Breast epithelium (tissue), 4 donors: ENCODE measurements around the gene MAN1C1. TPM values are rescaled to one million over a fixed set of nuclear protein-coding genes. Genes with fewer than 3 reads are reported as not detected.
"Not testable (repeated sequence)": the region's sequence is repeated elsewhere in the genome, so short reads cannot be mapped to it uniquely, and the experiment has no call there.

Experiments used
- DNase-seq, 2 donors: peaks; one replicate each; pipeline ENCODE4 v3.0.0-alpha.2; 2019; ENCODE audit warnings: low spot score in 2 of 2
- H3K27ac ChIP-seq, 2 donors: fragments of 200-600 bp; sonication (generic) in 1 of 2; one replicate each; pipeline ENCODE4 v1.5.1; 2016 to 2019; ENCODE audit warnings: mild to moderate bottlenecking in 1 of 2
- H3K27me3 ChIP-seq, 2 donors: fragments of 200-600 bp; sonication (generic) in 1 of 2; one replicate each; pipeline versions ENCODE4 v1.5.1 to v1.6.0; 2017 to 2019; ENCODE audit warnings: control low read depth in 1 of 2, mild to moderate bottlenecking in 1 of 2
- H3K36me3 ChIP-seq: fragments of 200-600 bp; one replicate; pipeline ENCODE4 v1.5.1; 2019
- H3K4me1 ChIP-seq, 2 donors: fragments of 200-600 bp; sonication (generic); one replicate each; pipeline ENCODE4 v1.5.1; 2016 to 2019; ENCODE audit warnings: control low read depth in 1 of 2
- H3K4me3 ChIP-seq, 3 donors: fragments of 200-600 bp; sonication (generic); 1 replicate in 2 of 3; 2 replicates in 1 of 3; pipeline ENCODE4 v1.5.1; 2016 to 2019; ENCODE audit warnings: mild to moderate bottlenecking in 3 of 3, moderate library complexity in 2 of 3
- H3K9me3 ChIP-seq, 2 donors: fragments of 200-600 bp; sonication (generic) in 1 of 2; one replicate each; pipeline ENCODE4 v1.5.1; 2016 to 2019; ENCODE audit warnings: control low read depth in 1 of 2
- CTCF ChIP-seq, 3 donors: fragments of 450-650 bp; IDR thresholded peaks; one replicate each; pipeline ENCODE4 v1.5.1; 2016 to 2017; ENCODE audit warnings: antibody characterized with exemption in 3 of 3, mild to moderate bottlenecking in 3 of 3, moderate library complexity in 3 of 3
- POLR2A ChIP-seq: fragments of 450-650 bp; IDR thresholded peaks from one replicate; pipeline ENCODE4 v1.6.1; 2016; ENCODE audit warnings: antibody characterized with exemption, mild to moderate bottlenecking, moderate library complexity
- POLR2AphosphoS5 ChIP-seq, 3 donors: sonication (generic); formaldehyde crosslinking; IDR thresholded peaks; one replicate each; pipeline ENCODE4 v1.6.1; 2017; ENCODE audit warnings: antibody characterized with exemption in 3 of 3
- intact Hi-C: fragments of 100-400 bp; cut with DNase I; formaldehyde crosslinking; loops from one replicate; pipeline ENCODE4 v1.15.1; 2023; ENCODE audit warnings: low total_unique reads
- total RNA-seq, 3 donors: library from RNA; depleted of rRNA; stranded (reverse); fragments of >200 nt; gene quantifications; one replicate each; pipeline ENCODE4 v1.1.0, GENCODE V29; 2016

MAN1C1 gene
- total RNA-seq, 3 donors from 2014 or later = 6.7 to 13.8 (median 6.9) TPM

- no peak for TF ChIP-seq CTCF (IDR thresholded peaks at IDR 0.05)
- TF ChIP-seq POLR2A = no peak
- TF ChIP-seq POLR2AphosphoS5 (IDR thresholded peaks at IDR 0.05) = no peak
- intact Hi-C loops = no loop called here
Measured at GRCh38 chr1:25593861-25594260, 22.7 kb upstream of the MAN1C1 start.

GRCh38 chr1:25594971-25595370 lies 21.6 kb upstream of the MAN1C1 start:
- intact Hi-C loops = no loop called here
- Histone ChIP-seq H3K27ac (no peak overlapping the region), H3K4me3 (no peak overlapping the region), H3K36me3 (no peaks in the 10 kb centered on the region), H3K4me1 (no peaks in the 10 kb centered on the region), H3K9me3 (peaks cover 3 to 6% of the 10 kb centered on the region in 2 donors), H3K27me3 (no peaks in the 10 kb centered on the region)
- TF ChIP-seq POLR2A (no peak), CTCF (IDR thresholded peaks at IDR 0.05) (no peak), POLR2AphosphoS5 (IDR thresholded peaks at IDR 0.05) (no peak)
- DNase-seq = no peak

More at GRCh38 chr1:25593861-25594260, 22.7 kb upstream of the MAN1C1 start:
- Histone ChIP-seq H3K27me3 (no peaks in the 10 kb centered on the region), H3K9me3 (peaks cover 2% of the 10 kb centered on the region in 2 donors), H3K4me3 (no peak overlapping the region), H3K27ac (no peak overlapping the region), H3K36me3 (no peaks in the 10 kb centered on the region), H3K4me1 (no peaks in the 10 kb centered on the region)
- no peak for DNase-seq

GRCh38 chr1:25596641-25597040 lies 19.9 kb upstream of the MAN1C1 start:
- H3K9me3 ChIP-seq, DNase-seq, intact Hi-C loops: not testable (repeated sequence)

GRCh38 chr1:25598879-25599278 lies 17.7 kb upstream of the MAN1C1 start:
- TF ChIP-seq CTCF (IDR thresholded peaks at IDR 0.05) = no peak
- no peak for TF ChIP-seq POLR2A
- no peak for TF ChIP-seq POLR2AphosphoS5 (IDR thresholded peaks at IDR 0.05)
- no peak for DNase-seq
- H3K9me3 ChIP-seq = peaks cover 3 to 6% of the 10 kb centered on the region in 2 donors
- no peak overlapping the region for H3K27ac ChIP-seq
- intact Hi-C loops = no loop called here
- no peaks in the 10 kb centered on the region for H3K4me1 ChIP-seq
- no peaks in the 10 kb centered on the region for H3K27me3 ChIP-seq
- H3K4me3 ChIP-seq = no peak overlapping the region
- no peaks in the 10 kb centered on the region for H3K36me3 ChIP-seq

More at GRCh38 chr1:25596641-25597040, 19.9 kb upstream of the MAN1C1 start:
- H3K36me3 ChIP-seq, H3K27me3 ChIP-seq, H3K27ac ChIP-seq, H3K4me1 ChIP-seq, H3K4me3 ChIP-seq: not testable (repeated sequence)

- no peak for DNase-seq
- Histone ChIP-seq H3K4me3 (no peak overlapping the region), H3K27me3 (no peaks in the 10 kb centered on the region), H3K36me3 (no peaks in the 10 kb centered on the region), H3K9me3 (peaks cover 3 to 6% of the 10 kb centered on the region in 2 donors), H3K27ac (no peak overlapping the region), H3K4me1 (no peaks in the 10 kb centered on the region)
- TF ChIP-seq CTCF (IDR thresholded peaks at IDR 0.05) (no peak), POLR2AphosphoS5 (IDR thresholded peaks at IDR 0.05) (no peak), POLR2A (no peak)
- intact Hi-C loops = no loop called here
Measured at GRCh38 chr1:25599969-25600610, 16.5 kb upstream of the MAN1C1 start.

GRCh38 chr1:25600971-25601699 lies 15.5 kb upstream of the MAN1C1 start:
- H3K27me3 ChIP-seq, H3K4me3 ChIP-seq, H3K9me3 ChIP-seq, intact Hi-C loops, H3K36me3 ChIP-seq, H3K27ac ChIP-seq, DNase-seq, H3K4me1 ChIP-seq: not testable (repeated sequence)

GRCh38 chr1:25603779-25604538 lies 12.6 kb upstream of the MAN1C1 start:
- H3K27me3 ChIP-seq, H3K4me1 ChIP-seq, intact Hi-C loops, H3K4me3 ChIP-seq, H3K9me3 ChIP-seq, DNase-seq, H3K27ac ChIP-seq, H3K36me3 ChIP-seq: not testable (repeated sequence)
